RWPE2 (cell line): ENCODE measurements around the gene HK3.

ENCODE experiments used
- ATAC-seq: fragments of 200-7000 bp; cut with Tn5 transposase; 3 replicates; pipeline ENCODE4 v1.9.1; 2021; ENCODE audit warnings: low read depth
- DNase-seq: peaks from one replicate; pipeline ENCODE4 v3.0.0-alpha.2; 2020; ENCODE audit warnings: low spot score
- H3K27ac ChIP-seq: fragments of 450-650 bp; 2 replicates; pipeline ENCODE4 v1.5.1; 2017; ENCODE audit warnings: mild to moderate bottlenecking; ENCODE audit not compliant: poor library complexity, severe bottlenecking
- H3K27me3 ChIP-seq: fragments of 250-450 bp; sonication (Bioruptor Pico); 2 replicates; pipeline ENCODE4 v1.5.1; 2021; ENCODE audit warnings: mild to moderate bottlenecking, moderate library complexity; ENCODE audit not compliant: insufficient read depth, poor library complexity, severe bottlenecking
- H3K36me3 ChIP-seq: fragments of 250-450 bp; sonication (Bioruptor Pico); 2 replicates; pipeline ENCODE4 v1.5.1; 2020; ENCODE audit warnings: low read depth, mild to moderate bottlenecking, moderate library complexity
- H3K4me1 ChIP-seq: fragments of 250-450 bp; sonication (Bioruptor Pico); 2 replicates; pipeline ENCODE4 v1.5.1; 2021; ENCODE audit warnings: mild to moderate bottlenecking, moderate library complexity; ENCODE audit not compliant: insufficient read depth, poor library complexity, severe bottlenecking
- H3K4me3 ChIP-seq: fragments of 250-450 bp; sonication (Bioruptor Pico); 2 replicates; pipeline ENCODE4 v1.5.1; 2021; ENCODE audit warnings: mild to moderate bottlenecking, moderate library complexity; ENCODE audit not compliant: severe bottlenecking
- H3K9me3 ChIP-seq: fragments of 250-450 bp; sonication (Bioruptor Pico); 2 replicates; pipeline ENCODE4 v1.5.1; 2021; ENCODE audit warnings: mild to moderate bottlenecking, moderate library complexity; ENCODE audit not compliant: severe bottlenecking
- TF ChIP-seq, protein P1 (sequence below): fragments of 450-650 bp; IDR thresholded peaks from one replicate; pipeline ENCODE4 v1.5.1; 2017; ENCODE audit warnings: mild to moderate bottlenecking, moderate library complexity; ENCODE audit not compliant: poor library complexity, severe bottlenecking

HK3 gene

DNA sequence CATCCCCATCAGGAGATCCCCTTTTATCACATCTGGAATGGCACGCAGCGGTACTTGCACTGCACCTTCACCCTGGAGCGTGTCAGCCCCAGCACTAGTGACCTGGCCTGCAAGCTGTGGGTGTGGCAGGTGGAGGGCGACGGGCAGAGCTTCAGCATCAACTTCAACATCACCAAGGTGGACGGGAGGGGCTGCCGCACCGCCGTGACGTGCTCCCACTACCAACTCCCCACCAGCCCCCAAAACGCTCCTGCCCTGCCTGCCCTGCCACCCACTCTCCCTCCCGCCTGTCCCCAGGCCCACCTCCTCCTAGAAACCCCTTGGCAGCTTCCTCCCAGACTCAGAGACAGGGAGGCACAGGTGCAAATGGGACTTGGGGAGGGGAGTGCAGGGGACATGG lies 20.7 kb downstream of the HK3 start:
- peaks cover 15% of the 10 kb centered on the region for H3K27me3 ChIP-seq
- no peak for DNase-seq
- H3K9me3 ChIP-seq, result no peaks in the 10 kb centered on the region
- H3K4me3 ChIP-seq, result no peak overlapping the region
- no peak overlapping the region for H3K27ac ChIP-seq
- H3K36me3 ChIP-seq, result no peaks in the 10 kb centered on the region
- H3K4me1 ChIP-seq, result no peaks in the 10 kb centered on the region
- TF ChIP-seq, protein P1, sequence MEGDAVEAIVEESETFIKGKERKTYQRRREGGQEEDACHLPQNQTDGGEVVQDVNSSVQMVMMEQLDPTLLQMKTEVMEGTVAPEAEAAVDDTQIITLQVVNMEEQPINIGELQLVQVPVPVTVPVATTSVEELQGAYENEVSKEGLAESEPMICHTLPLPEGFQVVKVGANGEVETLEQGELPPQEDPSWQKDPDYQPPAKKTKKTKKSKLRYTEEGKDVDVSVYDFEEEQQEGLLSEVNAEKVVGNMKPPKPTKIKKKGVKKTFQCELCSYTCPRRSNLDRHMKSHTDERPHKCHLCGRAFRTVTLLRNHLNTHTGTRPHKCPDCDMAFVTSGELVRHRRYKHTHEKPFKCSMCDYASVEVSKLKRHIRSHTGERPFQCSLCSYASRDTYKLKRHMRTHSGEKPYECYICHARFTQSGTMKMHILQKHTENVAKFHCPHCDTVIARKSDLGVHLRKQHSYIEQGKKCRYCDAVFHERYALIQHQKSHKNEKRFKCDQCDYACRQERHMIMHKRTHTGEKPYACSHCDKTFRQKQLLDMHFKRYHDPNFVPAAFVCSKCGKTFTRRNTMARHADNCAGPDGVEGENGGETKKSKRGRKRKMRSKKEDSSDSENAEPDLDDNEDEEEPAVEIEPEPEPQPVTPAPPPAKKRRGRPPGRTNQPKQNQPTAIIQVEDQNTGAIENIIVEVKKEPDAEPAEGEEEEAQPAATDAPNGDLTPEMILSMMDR, result no peak
- ATAC-seq, result no peak

DNA sequence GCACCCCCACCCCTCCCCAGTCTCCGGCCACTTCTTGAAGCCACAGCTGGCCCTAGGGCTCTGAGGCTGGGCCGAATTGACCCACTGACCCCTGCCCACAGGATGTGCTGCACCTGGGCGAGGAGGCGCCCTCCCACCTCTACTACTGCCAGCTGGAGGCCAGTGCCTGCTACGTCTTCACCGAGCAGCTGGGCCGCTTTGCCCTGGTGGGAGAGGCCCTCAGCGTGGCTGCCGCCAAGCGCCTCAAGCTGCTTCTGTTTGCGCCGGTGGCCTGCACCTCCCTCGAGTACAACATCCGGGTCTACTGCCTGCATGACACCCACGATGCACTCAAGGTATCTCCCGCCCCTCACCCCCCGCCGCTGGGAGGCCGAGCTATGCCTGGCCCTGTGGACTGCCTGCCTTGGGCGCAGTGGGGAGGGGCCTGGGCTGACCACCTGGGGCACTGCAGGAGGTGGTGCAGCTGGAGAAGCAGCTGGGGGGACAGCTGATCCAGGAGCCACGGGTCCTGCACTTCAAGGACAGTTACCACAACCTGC lies 21.3 kb downstream of the HK3 start:
- peaks cover 15% of the 10 kb centered on the region for H3K27me3 ChIP-seq
- H3K4me1 ChIP-seq, result no peaks in the 10 kb centered on the region
- H3K27ac ChIP-seq, result no peak overlapping the region
- no peak for DNase-seq
- TF ChIP-seq, protein P1, result no peak
- H3K9me3 ChIP-seq, result no peaks in the 10 kb centered on the region
- ATAC-seq, result no peak
- H3K4me3 ChIP-seq, result no peak overlapping the region
- no peaks in the 10 kb centered on the region for H3K36me3 ChIP-seq

DNA sequence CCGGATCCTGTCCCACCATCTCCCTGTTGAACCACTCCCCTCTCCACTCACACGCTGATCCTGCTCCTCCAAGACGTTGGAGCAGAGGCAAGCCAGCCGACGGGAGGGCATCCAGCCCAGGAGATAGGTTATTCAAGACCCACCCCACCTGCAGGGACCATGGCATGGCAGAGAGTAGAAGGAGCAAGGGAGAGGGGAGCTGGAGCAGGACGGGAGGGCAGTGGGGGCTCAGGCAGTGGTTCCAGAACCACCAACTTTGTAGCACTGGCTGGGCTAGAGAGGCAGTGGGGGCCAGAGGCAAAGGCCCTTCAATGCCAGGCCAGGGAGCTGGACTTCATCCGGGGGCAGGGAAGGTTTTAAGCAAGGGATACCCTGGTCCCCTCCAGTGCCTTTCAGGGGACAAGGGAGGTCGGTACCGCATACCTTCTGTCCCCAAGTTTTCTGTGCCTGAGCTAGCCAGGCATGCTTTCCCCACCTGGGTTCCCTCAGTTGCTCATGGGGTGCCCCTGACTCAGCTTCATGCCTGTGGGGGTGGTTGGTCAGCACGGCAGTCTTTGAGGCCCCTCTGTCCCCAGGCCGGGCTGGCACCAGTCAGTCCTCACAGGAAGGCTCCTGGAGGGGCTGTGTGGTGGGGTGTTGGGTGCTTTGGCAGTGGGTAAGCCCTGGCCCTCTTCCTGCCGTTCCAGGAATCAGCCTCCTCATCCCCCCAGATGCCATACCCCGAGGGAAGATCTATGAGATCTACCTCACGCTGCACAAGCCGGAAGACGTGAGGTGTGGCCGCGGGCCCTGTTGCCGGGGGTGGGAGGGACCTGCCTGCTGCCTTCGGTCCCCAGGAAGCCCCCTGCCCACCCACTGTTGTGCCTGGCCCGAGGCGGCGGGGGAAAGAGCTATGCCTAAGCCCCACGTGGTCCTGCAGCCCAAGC lies 22.4 kb downstream of the HK3 start:
- Histone ChIP-seq H3K9me3 (no peaks in the 10 kb centered on the region), H3K4me1 (no peaks in the 10 kb centered on the region), H3K27ac (no peak overlapping the region), H3K4me3 (no peak overlapping the region), H3K36me3 (no peaks in the 10 kb centered on the region), H3K27me3 (peaks cover 15% of the 10 kb centered on the region)
- TF ChIP-seq, protein P1, result no peak
- DNase-seq (no peak), ATAC-seq (no peak)

DNA sequence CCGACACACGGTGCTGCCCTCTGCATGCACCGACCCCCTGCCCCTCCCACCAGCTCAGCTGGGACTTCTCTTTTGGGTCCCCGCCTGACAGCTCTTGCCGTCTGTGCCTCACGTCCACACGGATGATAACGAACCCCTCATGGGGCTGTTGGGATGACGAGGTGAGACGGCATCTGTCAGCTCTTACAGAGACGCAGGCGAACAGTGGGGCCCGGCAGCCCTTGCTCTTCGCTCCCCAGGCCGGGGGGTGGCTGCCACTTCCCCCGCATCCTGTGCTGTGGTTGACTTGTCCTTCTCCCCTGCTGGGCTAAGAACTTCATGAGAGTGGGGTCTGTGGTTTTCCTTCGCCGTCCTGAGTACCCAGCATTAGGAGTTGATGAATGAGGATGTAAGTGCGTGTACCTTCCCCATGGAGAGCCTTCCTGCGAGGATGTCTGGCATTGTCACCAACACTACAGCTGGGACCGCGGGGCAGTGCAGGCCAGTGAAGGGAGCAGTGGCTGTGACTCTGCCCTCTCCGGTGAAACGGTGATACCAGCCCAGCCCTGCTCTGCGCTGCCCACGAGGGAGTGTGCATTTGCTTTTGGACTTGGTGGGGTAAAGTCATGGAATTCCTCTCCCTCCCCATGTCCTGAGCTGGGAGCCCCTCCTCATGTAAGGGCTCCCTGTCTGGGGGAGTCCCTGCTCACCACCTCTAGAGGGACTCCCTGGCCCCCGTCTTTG lies 23.2 kb downstream of the HK3 start:
- TF ChIP-seq, protein P1, result no peak
- Histone ChIP-seq H3K27ac (no peak overlapping the region), H3K9me3 (no peaks in the 10 kb centered on the region), H3K4me3 (no peak overlapping the region), H3K4me1 (no peaks in the 10 kb centered on the region), H3K36me3 (no peaks in the 10 kb centered on the region), H3K27me3 (peaks cover 15% of the 10 kb centered on the region)
- no peak for DNase-seq
- ATAC-seq, result no peak
